Measurements from ENCODE around the gene LDB2. TPM values are rescaled to one million over a fixed set of nuclear protein-coding genes. Genes with fewer than 3 reads are reported as not detected.

LDB2 gene
- total RNA-seq, 2 donors from 2014 or later = not detected

DNA sequence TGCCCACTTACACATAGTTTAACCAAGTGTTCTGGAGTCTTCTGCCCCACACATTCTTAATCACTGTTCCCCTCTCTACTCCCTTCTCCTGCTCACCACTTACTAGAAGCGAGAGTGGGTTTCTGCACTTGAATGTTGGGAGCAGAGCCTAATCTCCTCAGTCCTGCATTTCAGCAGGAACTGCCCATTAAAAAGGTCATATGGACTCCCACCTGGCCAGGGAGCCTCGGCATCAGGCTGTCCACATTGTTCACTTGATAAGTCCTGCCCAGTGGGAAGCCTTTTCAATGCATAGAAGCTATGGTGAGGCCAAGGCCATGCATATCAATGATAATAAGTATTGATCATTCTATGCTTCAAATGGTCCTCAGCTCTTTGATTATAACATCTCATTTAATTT is 144.3 kb downstream of the LDB2 start:
- Mint-ChIP-seq H3K9me3 (no peaks in the 10 kb centered on the region), H3K4me3 (no peak overlapping the region), H3K27ac (no peak overlapping the region), H3K27me3 (no peaks in the 10 kb centered on the region), H3K4me1 (no peaks in the 10 kb centered on the region), H3K36me3 (ENCODE audit: low read depth) (no peaks in the 10 kb centered on the region)
- no peak for ATAC-seq (replicated peaks)

DNA sequence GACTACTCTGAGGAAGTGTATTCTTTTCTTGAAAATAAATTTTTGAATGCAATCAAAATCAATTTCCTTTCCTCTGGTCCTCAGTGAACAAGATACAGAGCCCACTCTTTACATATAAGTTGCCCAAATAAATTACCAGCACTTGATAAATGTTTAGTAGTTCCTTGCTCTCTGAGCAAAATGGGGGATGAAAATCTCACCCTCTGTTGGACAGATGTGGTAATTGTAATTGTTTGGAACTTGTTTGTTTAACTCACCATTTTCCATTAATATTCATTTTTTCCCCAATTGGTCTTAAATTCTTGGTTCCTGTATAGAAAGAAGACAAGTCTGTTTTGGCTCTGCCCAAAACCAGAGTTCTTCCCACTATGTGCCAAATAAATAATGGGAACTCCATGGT is 146.3 kb downstream of the LDB2 start:
- Mint-ChIP-seq H3K4me1 (no peaks in the 10 kb centered on the region), H3K27me3 (no peaks in the 10 kb centered on the region), H3K27ac (no peak overlapping the region), H3K4me3 (no peak overlapping the region), H3K36me3 (ENCODE audit: low read depth) (no peaks in the 10 kb centered on the region), H3K9me3 (no peaks in the 10 kb centered on the region)
- no peak for ATAC-seq (replicated peaks)

DNA sequence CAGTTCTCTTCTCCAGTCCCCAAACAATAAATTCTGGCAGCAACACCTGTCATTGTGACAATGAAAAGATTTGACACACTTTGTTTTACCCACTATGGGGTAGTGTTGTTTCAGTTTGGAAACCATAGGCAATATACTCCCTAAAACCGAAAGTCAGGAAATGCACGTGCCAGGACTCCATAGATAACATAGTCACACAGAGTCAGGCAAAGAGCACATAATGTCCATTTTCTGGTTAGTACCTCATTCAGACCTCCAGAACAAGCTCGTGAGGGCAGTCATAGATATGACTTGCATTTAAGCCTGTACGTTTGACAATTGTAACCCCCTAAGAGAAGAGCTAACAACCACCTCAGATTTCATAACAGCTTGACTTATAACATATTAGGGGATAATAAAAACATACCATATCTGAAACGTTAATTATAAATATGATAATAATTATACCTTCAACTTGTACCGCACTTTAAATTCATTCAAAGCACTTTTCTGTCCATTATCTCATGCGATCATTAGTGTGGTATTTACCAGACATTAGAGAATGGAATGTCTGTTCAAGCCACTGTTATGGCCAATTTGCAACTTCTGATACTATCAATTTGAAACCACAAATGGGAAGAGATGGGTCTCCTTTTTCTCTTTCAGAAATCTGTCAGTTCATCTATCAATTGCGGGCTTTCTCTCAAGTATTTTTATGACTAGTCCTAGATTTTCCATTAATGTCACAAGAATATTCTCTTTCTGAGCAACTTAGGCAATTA is 147.4 kb downstream of the LDB2 start:
- H3K36me3 Mint-ChIP-seq (ENCODE audit: low read depth) = no peaks in the 10 kb centered on the region
- no peak for ATAC-seq (replicated peaks)
- H3K4me3 Mint-ChIP-seq = no peak overlapping the region
- H3K4me1 Mint-ChIP-seq = no peaks in the 10 kb centered on the region
- no peaks in the 10 kb centered on the region for H3K9me3 Mint-ChIP-seq
- no peak overlapping the region for H3K27ac Mint-ChIP-seq
- no peaks in the 10 kb centered on the region for H3K27me3 Mint-ChIP-seq

DNA sequence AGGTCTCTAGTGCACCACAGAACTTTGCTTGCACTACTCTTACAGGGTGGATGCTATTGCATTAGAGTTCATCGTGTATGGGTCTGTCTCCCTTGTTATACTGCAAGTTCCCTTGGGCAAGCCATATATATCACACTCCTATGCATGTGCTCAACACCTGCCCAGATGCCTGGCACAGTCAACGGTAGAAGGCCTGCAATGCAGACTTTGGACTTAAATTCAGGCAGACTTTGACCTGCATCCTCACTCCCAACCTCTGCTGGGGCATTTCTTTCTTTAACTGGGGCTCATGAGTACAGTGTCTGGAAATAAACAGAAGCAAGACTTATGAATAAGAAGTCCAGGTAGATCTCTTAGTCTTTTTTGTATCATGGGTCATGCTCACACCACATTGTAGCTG is 148.2 kb downstream of the LDB2 start:
- no peaks in the 10 kb centered on the region for H3K4me1 Mint-ChIP-seq
- no peaks in the 10 kb centered on the region for H3K27me3 Mint-ChIP-seq
- no peak for ATAC-seq (replicated peaks)
- H3K9me3 Mint-ChIP-seq = no peaks in the 10 kb centered on the region
- no peak overlapping the region for H3K4me3 Mint-ChIP-seq
- H3K27ac Mint-ChIP-seq = no peak overlapping the region
- H3K36me3 Mint-ChIP-seq (ENCODE audit: low read depth) = no peaks in the 10 kb centered on the region

DNA sequence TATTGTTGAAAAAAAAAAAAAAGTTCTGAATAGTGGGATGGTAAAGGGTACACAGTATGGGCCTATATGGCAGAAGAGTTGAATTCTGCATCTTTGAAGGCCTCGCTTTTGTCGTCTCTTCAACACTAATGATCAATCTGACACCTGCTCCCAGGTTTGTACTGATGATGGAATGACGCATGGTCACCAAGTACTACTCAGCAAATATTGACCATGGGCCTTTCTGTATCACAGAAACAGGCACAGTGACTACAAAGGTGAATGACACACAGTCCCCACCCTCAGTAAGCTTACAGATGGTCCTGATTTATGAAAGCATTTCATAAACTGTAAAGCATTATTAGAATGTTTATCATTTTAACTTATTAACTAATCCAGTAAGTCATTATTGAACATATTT is 152.6 kb downstream of the LDB2 start:
- Mint-ChIP-seq H3K27ac (no peak overlapping the region), H3K27me3 (no peaks in the 10 kb centered on the region), H3K4me3 (no peak overlapping the region), H3K36me3 (ENCODE audit: low read depth) (no peaks in the 10 kb centered on the region), H3K4me1 (no peaks in the 10 kb centered on the region), H3K9me3 (no peaks in the 10 kb centered on the region)
- ATAC-seq (replicated peaks) = no peak

DNA sequence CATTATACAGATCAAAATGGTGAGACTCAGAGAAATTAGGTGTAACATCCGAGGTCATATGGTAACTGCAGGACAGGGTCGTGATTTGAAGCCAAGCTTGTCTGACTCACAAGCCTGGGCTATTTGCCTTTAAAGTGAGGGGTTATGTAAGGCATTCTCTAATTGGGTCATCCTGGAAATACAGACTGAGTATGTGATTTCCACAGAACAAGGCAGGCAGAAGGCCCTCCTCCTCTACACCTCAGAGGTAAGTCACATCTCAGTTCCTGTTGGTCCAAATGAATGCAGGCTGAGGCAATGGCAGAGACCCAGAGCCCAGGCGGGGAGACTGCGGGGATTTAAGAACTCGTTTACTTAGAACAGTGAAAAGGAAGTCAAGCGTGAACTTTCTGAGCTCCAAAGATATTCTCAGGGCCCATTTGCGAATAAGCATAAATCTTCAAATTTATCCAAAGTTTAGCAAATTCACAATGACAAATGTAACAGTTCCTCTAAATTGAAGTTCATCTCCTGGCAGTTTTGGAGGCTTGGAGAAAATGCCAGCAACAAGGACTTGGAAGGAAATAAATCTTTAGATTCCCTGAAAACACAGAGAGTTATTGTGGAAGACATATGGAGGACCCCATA is 153.3 kb downstream of the LDB2 start:
- H3K4me1 Mint-ChIP-seq = no peaks in the 10 kb centered on the region
- no peak overlapping the region for H3K4me3 Mint-ChIP-seq
- H3K27ac Mint-ChIP-seq = no peak overlapping the region
- no peaks in the 10 kb centered on the region for H3K9me3 Mint-ChIP-seq
- no peak for ATAC-seq (replicated peaks)
- no peaks in the 10 kb centered on the region for H3K36me3 Mint-ChIP-seq (ENCODE audit: low read depth)
- H3K27me3 Mint-ChIP-seq = no peaks in the 10 kb centered on the region

DNA sequence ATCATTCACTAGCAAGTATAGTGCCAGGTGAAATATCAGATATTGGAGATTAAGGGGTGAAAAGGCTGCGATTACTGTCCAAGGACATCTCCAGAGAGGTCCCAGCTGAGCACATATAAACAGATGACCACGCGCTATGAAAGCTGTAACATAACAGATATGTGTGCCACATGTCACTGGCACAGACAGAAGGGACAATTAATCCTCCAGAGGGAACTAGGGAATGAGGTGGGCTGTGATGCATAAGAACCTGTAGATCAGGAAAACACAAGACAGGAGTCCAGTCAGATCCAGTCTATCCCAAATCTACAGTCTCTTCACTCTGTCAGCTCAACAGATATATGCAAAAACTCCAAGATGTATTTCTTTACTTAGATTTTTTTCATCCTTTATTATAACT is 157.2 kb downstream of the LDB2 start:
- Mint-ChIP-seq H3K9me3 (peaks cover under 1% of the 10 kb centered on the region), H3K27ac (no peak overlapping the region), H3K36me3 (ENCODE audit: low read depth) (no peaks in the 10 kb centered on the region), H3K4me1 (no peaks in the 10 kb centered on the region), H3K27me3 (no peaks in the 10 kb centered on the region), H3K4me3 (no peak overlapping the region)
- ATAC-seq (replicated peaks) = no peak

DNA sequence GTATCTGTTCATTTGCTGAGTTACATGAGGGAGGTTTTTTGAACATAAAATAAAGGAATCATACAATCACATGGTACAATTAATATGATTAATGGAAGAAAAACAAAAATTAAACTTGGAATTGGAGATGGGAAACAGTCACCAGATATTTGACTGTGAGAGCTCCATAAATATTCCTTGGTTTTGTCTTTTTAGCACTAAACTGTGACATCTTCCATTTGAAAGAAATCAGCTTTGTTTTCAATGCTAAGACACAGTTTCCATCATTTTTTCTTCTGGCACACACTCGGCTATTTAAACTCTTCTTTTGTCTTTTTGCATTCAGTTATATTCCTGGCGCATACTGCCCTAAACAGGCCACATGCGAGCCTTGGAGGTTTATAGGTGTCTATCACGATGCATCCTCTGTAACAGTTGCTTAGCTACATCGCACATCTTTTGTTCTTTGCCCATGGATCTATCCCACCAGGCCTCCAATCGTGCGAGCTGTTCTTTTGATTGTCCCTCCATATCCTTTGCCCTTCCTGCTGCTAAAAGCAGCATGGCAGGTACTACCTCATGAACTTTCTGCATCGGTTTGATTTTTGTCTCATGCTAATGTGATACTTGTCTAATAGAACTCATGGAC is 158.3 kb downstream of the LDB2 start:
- Mint-ChIP-seq H3K4me3 (no peak overlapping the region), H3K9me3 (peaks cover 4% of the 10 kb centered on the region), H3K27me3 (no peaks in the 10 kb centered on the region), H3K4me1 (no peaks in the 10 kb centered on the region), H3K27ac (no peak overlapping the region), H3K36me3 (ENCODE audit: low read depth) (no peaks in the 10 kb centered on the region)
- no peak for ATAC-seq (replicated peaks)

DNA sequence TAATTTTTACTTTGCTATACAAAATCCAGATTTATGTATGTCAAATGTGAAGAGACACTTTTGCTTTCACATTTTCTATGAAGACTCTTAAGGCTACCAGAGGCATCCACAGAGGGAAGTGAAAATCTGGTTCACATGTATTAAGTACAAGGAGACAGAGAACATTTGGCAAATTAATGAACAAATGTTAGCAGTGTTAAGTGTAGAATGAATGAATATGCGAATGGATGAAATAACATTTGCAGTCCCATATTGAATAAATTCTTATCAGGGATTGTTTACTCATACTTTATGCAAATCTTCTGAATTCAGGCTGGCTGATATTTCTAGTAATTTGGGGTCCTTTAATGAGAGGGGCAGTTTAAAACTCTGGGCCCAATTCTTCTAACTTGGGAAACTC is 159.9 kb downstream of the LDB2 start:
- Mint-ChIP-seq H3K27me3 (no peaks in the 10 kb centered on the region), H3K4me3 (no peak overlapping the region), H3K9me3 (peaks cover 4% of the 10 kb centered on the region), H3K4me1 (no peaks in the 10 kb centered on the region), H3K36me3 (ENCODE audit: low read depth) (no peaks in the 10 kb centered on the region), H3K27ac (no peak overlapping the region)
- ATAC-seq (replicated peaks) = no peak

DNA sequence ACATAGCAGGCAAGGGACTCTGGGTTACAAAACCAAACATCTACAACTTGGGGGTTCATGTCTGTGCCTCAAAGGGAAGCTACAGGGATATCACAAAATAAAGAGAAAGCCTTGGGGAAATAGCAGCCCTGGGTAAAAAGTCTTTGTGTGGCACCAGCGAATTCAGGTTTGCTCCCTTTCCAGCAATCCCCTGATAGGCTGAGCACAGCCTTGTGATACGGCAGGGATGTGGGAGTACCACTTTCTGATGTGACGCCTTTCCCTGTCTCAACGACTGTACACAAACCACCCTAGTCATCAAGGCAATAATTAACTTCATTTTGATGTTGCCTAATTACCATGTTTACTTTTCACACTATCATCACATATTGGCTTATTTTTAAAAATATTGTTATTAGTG is 164.9 kb downstream of the LDB2 start:
- Mint-ChIP-seq H3K27me3 (no peaks in the 10 kb centered on the region), H3K9me3 (peaks cover 7% of the 10 kb centered on the region), H3K27ac (no peak overlapping the region), H3K4me3 (no peak overlapping the region), H3K36me3 (ENCODE audit: low read depth) (no peaks in the 10 kb centered on the region), H3K4me1 (no peaks in the 10 kb centered on the region)
- no peak for ATAC-seq (replicated peaks)

DNA sequence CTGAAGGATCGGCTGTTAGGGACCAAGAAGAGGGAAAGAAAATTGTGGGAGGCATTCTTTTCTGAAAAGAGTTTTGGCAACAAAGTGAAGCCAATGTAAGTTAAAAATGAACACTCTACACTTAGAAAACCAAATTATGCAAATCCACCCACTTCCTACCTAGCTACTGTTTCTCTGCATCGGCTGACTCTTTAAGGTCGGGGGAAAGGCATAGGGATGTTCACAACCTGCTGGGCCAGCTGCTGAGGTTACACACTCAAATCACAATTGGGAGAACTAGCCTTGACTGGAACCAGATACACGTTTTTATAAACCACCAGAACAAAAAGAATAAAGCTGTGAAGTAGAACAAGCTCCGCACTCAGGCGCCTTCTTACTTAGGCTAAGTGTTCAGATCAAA is 165.7 kb downstream of the LDB2 start:
- no peak overlapping the region for H3K27ac Mint-ChIP-seq
- H3K36me3 Mint-ChIP-seq (ENCODE audit: low read depth) = no peaks in the 10 kb centered on the region
- H3K4me3 Mint-ChIP-seq = no peak overlapping the region
- no peak for ATAC-seq (replicated peaks)
- H3K27me3 Mint-ChIP-seq = no peaks in the 10 kb centered on the region
- H3K4me1 Mint-ChIP-seq = no peaks in the 10 kb centered on the region
- peaks cover 7% of the 10 kb centered on the region for H3K9me3 Mint-ChIP-seq

DNA sequence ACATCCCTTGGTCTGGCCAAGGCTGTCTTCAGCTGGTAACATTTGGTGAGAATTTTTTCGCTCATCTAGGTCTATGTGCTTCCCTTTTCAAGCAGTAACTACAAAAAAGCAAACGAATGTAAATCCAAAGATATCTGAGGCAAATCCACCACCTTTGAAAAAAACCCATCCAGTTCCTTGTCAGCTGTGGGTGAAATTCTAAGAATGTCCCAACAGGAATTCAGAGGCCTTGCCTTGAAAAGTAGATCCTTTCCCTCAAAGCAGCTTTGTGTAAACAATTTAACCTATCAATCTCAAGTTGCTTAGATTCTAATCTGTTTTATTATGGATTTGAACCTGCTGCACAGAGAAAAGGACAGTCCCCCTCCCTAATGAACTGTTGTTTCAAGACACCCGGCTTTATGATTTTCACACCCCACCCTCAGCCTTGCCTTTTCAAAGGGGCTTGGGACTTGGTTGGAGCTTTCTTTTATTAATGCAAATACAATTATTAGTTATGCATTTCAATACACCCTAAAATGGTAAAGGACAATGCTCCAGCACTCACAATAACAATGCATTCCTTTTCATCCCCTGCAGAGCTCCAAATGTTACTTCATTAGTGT is 166.6 kb downstream of the LDB2 start:
- Mint-ChIP-seq H3K36me3 (ENCODE audit: low read depth) (no peaks in the 10 kb centered on the region), H3K4me1 (no peaks in the 10 kb centered on the region), H3K9me3 (peaks cover 7% of the 10 kb centered on the region), H3K27me3 (no peaks in the 10 kb centered on the region), H3K27ac (no peak overlapping the region), H3K4me3 (no peak overlapping the region)
- no peak for ATAC-seq (replicated peaks)

DNA sequence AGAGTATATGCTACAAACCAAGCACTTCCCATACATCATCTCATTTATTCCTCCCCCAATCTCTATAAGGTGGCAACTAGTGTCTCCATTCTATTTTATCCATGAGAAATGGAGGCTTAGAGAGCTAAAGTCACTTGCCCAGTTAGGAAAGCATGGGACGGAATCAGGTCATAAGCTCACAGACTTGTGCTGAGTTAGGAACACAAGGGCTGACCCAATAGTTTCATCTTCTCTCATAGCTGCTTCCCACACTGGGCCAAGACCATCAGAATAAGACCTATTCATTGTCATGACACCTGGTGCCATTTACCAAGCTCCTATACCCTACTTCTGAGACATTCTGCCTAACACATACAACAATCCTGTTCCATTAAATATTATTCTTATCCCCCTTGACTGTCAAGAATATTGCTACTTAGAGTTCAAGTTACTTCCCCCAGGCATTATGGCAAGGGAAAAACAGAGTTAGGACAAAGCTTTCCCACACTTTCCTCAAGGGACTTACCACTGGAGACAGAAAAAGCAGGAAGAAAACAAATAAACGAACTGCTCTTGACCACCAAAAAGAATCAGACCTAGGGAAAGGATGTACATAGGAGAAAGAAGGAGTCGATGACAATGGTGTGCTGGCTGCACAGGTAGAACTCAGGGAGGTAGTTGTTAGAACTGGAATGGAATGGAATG is 167.8 kb downstream of the LDB2 start:
- Mint-ChIP-seq H3K27ac (no peak overlapping the region), H3K4me3 (no peak overlapping the region), H3K9me3 (peaks cover 3% of the 10 kb centered on the region), H3K27me3 (peaks cover under 1% of the 10 kb centered on the region), H3K4me1 (no peaks in the 10 kb centered on the region), H3K36me3 (ENCODE audit: low read depth) (no peaks in the 10 kb centered on the region)
- ATAC-seq (replicated peaks) = no peak

DNA sequence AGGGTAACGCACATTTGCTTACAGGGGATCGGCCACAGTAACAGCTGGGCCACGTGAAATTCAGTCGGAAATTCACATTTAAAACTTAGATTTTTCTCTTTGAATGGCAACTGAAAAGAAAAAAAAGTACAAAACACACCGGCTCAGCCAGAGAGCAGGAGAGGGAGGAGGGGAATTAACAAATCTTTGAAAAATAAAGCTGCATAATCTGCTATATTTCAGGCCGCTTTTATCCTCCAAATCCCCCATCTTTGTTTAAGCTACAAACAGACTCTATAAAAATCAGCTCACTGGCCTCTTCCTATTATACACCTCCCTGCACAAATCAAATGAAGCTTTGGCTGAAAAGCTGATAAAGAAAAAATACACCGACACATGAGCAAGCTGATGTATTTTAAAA is 169.1 kb downstream of the LDB2 start:
- peaks cover 3% of the 10 kb centered on the region for H3K27me3 Mint-ChIP-seq
- H3K27ac Mint-ChIP-seq = no peak overlapping the region
- peaks cover 9% of the 10 kb centered on the region for H3K9me3 Mint-ChIP-seq
- no peak overlapping the region for H3K4me3 Mint-ChIP-seq
- no peaks in the 10 kb centered on the region for H3K4me1 Mint-ChIP-seq
- no peak for ATAC-seq (replicated peaks)
- H3K36me3 Mint-ChIP-seq (ENCODE audit: low read depth) = no peaks in the 10 kb centered on the region

Data from activated T-helper 17 cell treated with anti-CD3 and anti-CD28 coated beads, Interleukin-2, amount 50 U/mL, for 72 hours (primary cell).